ENCODE data around the gene PFDN2. TPM values are rescaled to one million over a fixed set of nuclear protein-coding genes. Genes with fewer than 3 reads are reported as not detected.

PFDN2 gene
- total RNA-seq, 1 donor from 2014 or later = 43.8 TPM

GRCh38 chr1:161157867-161158266, 40.0 kb upstream of the PFDN2 start:
- ATAC-seq (ENCODE audit: low read depth) (no peak), DNase-seq (no peak)
- intact Hi-C loops (cut with micrococcal nuclease) = loop anchor here (2.0 kb wide), 1 partner anchor 39 kb away; the partner anchor contains the start of genes NIT1 and PFDN2
- no peak overlapping the region for H3K27ac Mint-ChIP-seq
- peaks cover 56% of the 10 kb centered on the region for H3K36me3 Mint-ChIP-seq (ENCODE audit: low read depth)
- no peak for TF ChIP-seq CTCF (IDR thresholded peaks at IDR 0.05)
- peaks cover 55% of the 10 kb centered on the region for H3K4me1 Mint-ChIP-seq
- no peaks in the 10 kb centered on the region for H3K9me3 Mint-ChIP-seq
- ChIA-PET CTCF (interaction anchor here (1.0 to 1.1 kb wide), 3 partner anchors 8 to 160 kb away, joined by 3 to 5 read pairs (median 3); partner anchors contain the start of gene PPOX), POLR2A (interaction anchor here (0.7 to 3.2 kb wide), 7 partner anchors 8 to 90 kb away, joined by 3 to 13 read pairs (median 4); partner anchors contain the start of genes B4GALT3, DEDD, NDUFS2 and NIT1)
- peak overlapping the region; percentile 93 for H3K4me3 Mint-ChIP-seq
- H3K27me3 Mint-ChIP-seq = no peaks in the 10 kb centered on the region

GRCh38 chr1:161153682-161154337, 36.0 kb upstream of the PFDN2 start, which contains the start of gene UFC1:
TSS of gene UFC1 (plus strand) at chr1:161153978. CDS start at chr1:161153998, 20 bp downstream.
- peak within 1 kb of the TSS; percentile 100 for H3K27ac Mint-ChIP-seq
- DNase-seq (peak; percentile 66), ATAC-seq (ENCODE audit: low read depth) (peak; percentile 94)
- intact Hi-C loops (cut with micrococcal nuclease) = loop anchor here (1.0 kb wide), 4 partner anchors 12 to 85 kb away; partner anchors contain the start of genes ARHGAP30, DEDD and PPOX
- POLR2A ChIA-PET = interaction anchor here (0.6 to 3.3 kb wide), 20 partner anchors 9 to 710 kb away, joined by 4 to 34 read pairs (median 6); partner anchors contain the start of genes ARHGAP30, B4GALT3, DEDD and F11R
- H3K36me3 Mint-ChIP-seq (ENCODE audit: low read depth) = peaks cover 29% of the 10 kb centered on the region
- peaks cover 21% of the 10 kb centered on the region for H3K4me1 Mint-ChIP-seq
- no peaks in the 10 kb centered on the region for H3K27me3 Mint-ChIP-seq
- H3K9me3 Mint-ChIP-seq = no peaks in the 10 kb centered on the region
- no peak for TF ChIP-seq CTCF (IDR thresholded peaks at IDR 0.05)
- CTCF ChIA-PET = interaction anchor here (1.0 to 3.2 kb wide), 3 partner anchors 12 to 164 kb away, joined by 6 to 12 read pairs (median 7); partner anchors contain the start of gene PPOX
- peak within 1 kb of the TSS; percentile 99 for H3K4me3 Mint-ChIP-seq

- TF ChIP-seq CTCF (IDR thresholded peaks at IDR 0.05) = no peak
- ChIA-PET POLR2A (interaction anchor here (0.7 to 3.3 kb wide), 20 partner anchors 9 to 555 kb away, joined by 3 to 34 read pairs (median 6); partner anchors contain the start of genes ARHGAP30, B4GALT3, DEDD and F11R), CTCF (interaction anchor here (1.0 to 3.2 kb wide), 3 partner anchors 12 to 163 kb away, joined by 6 to 12 read pairs (median 7); partner anchors contain the start of gene PPOX)
- intact Hi-C loops (cut with micrococcal nuclease) = loop anchor here (1.0 kb wide), 4 partner anchors 13 to 84 kb away; partner anchors contain the start of genes ARHGAP30, DEDD and PPOX
- no peaks in the 10 kb centered on the region for H3K9me3 Mint-ChIP-seq
- no peaks in the 10 kb centered on the region for H3K27me3 Mint-ChIP-seq
- peak; percentile 6 for ATAC-seq (ENCODE audit: low read depth)
- peak overlapping the region; percentile 99 for H3K4me3 Mint-ChIP-seq
- H3K27ac Mint-ChIP-seq = peak overlapping the region; percentile 100
- peaks cover 19% of the 10 kb centered on the region for H3K4me1 Mint-ChIP-seq
- DNase-seq = no peak
- peaks cover 22% of the 10 kb centered on the region for H3K36me3 Mint-ChIP-seq (ENCODE audit: low read depth)
These were observed 35.3 kb upstream of the PFDN2 start for GRCh38 chr1:161153176-161153575.

- H3K9me3 Mint-ChIP-seq = no peaks in the 10 kb centered on the region
- ATAC-seq (ENCODE audit: low read depth) (no peak), DNase-seq (no peak)
- no peak overlapping the region for H3K4me3 Mint-ChIP-seq
- ChIA-PET CTCF (interaction anchor here (0.9 kb wide), 1 partner anchor 76 kb away, joined by 3 read pairs; the partner anchor contains the start of gene ARHGAP30), POLR2A (interaction anchor here (0.8 kb wide), 1 partner anchor 9 kb away, joined by 3 read pairs; no protein-coding TSS in a partner anchor)
- H3K27me3 Mint-ChIP-seq = no peaks in the 10 kb centered on the region
- H3K36me3 Mint-ChIP-seq (ENCODE audit: low read depth) = no peaks in the 10 kb centered on the region
- intact Hi-C loops (cut with micrococcal nuclease) = no loop called here
- TF ChIP-seq CTCF (IDR thresholded peaks at IDR 0.05) = no peak
- H3K4me1 Mint-ChIP-seq = no peaks in the 10 kb centered on the region
- no peak overlapping the region for H3K27ac Mint-ChIP-seq
These were observed 28.0 kb upstream of the PFDN2 start for GRCh38 chr1:161145832-161146231.
